ENCODE results near the gene GDF2. TPM values are rescaled to one million over a fixed set of nuclear protein-coding genes. Genes with fewer than 3 reads are reported as not detected.

Gene GDF2
- total RNA-seq, 1 donor from 2014 or later = 0.21 TPM

- Histone ChIP-seq H3K4me3 (no peak overlapping the region), H3K36me3 (no peaks in the 10 kb centered on the region), H3K27ac (no peak overlapping the region), H3K9me3 (no peaks in the 10 kb centered on the region), H3K4me1 (no peaks in the 10 kb centered on the region), H3K27me3 (no peaks in the 10 kb centered on the region)
- intact Hi-C loops (cut with DNase I) = no loop called here
- no peak for DNase-seq (ENCODE audit: low spot score in 2 of 2)
- no peak for TF ChIP-seq CTCF (IDR thresholded peaks at IDR 0.05)
Measured at GRCh38 chr10:47339186-47339735, 17.0 kb downstream of the GDF2 start.

GRCh38 chr10:47339759-47340607, 17.7 kb downstream of the GDF2 start:
- H3K4me3 ChIP-seq = no peak overlapping the region
- H3K36me3 ChIP-seq = no peaks in the 10 kb centered on the region
- H3K4me1 ChIP-seq = no peaks in the 10 kb centered on the region
- no peaks in the 10 kb centered on the region for H3K9me3 ChIP-seq
- no peak overlapping the region for H3K27ac ChIP-seq
- intact Hi-C loops (cut with DNase I) = loop anchor here (1.0 kb wide), 1 partner anchor 316 kb away; no protein-coding TSS in a partner anchor
- no peaks in the 10 kb centered on the region for H3K27me3 ChIP-seq
- no peak for TF ChIP-seq CTCF (IDR thresholded peaks at IDR 0.05)
- no peak for DNase-seq (ENCODE audit: low spot score in 2 of 2)

- peak in 1 of 2 donors; percentile 73 for DNase-seq (ENCODE audit: low spot score in 2 of 2)
Measured at GRCh38 chr10:47340608-47341170, 18.4 kb downstream of the GDF2 start.

GRCh38 chr10:47344996-47345870, 23.0 kb downstream of the GDF2 start:
- TF ChIP-seq CTCF (IDR thresholded peaks at IDR 0.05) = no peak
- no peak for DNase-seq (ENCODE audit: low spot score in 2 of 2)
- no peak overlapping the region for H3K4me3 ChIP-seq
- no peaks in the 10 kb centered on the region for H3K4me1 ChIP-seq
- intact Hi-C loops (cut with DNase I) = no loop called here
- H3K36me3 ChIP-seq = no peaks in the 10 kb centered on the region
- H3K27ac ChIP-seq = no peak overlapping the region
- no peaks in the 10 kb centered on the region for H3K9me3 ChIP-seq
- H3K27me3 ChIP-seq = no peaks in the 10 kb centered on the region

More at GRCh38 chr10:47340608-47341170, 18.4 kb downstream of the GDF2 start:
- H3K4me3 ChIP-seq = no peak overlapping the region
- no peak overlapping the region for H3K27ac ChIP-seq
- intact Hi-C loops (cut with DNase I) = loop anchor here (1.0 kb wide), 1 partner anchor 316 kb away; no protein-coding TSS in a partner anchor
- no peaks in the 10 kb centered on the region for H3K4me1 ChIP-seq
- H3K27me3 ChIP-seq = no peaks in the 10 kb centered on the region
- no peaks in the 10 kb centered on the region for H3K9me3 ChIP-seq
- TF ChIP-seq CTCF (IDR thresholded peaks at IDR 0.05) = peak; percentile 66 to 92 (median 87)
- H3K36me3 ChIP-seq = no peaks in the 10 kb centered on the region

GRCh38 chr10:47346581-47347302, 24.5 kb downstream of the GDF2 start:
- no peak for TF ChIP-seq CTCF (IDR thresholded peaks at IDR 0.05)
- H3K27me3 ChIP-seq = no peaks in the 10 kb centered on the region
- intact Hi-C loops (cut with DNase I) = no loop called here
- H3K4me1 ChIP-seq = no peaks in the 10 kb centered on the region
- H3K4me3 ChIP-seq = no peak overlapping the region
- no peaks in the 10 kb centered on the region for H3K36me3 ChIP-seq
- no peak for DNase-seq (ENCODE audit: low spot score in 2 of 2)
- H3K9me3 ChIP-seq = no peaks in the 10 kb centered on the region
- H3K27ac ChIP-seq = no peak overlapping the region

Data from ascending aorta (tissue), 2 donors.